Smooth muscle cell (in vitro differentiated cells): Measurements from ENCODE around the gene TMEM150B. TPM values are rescaled to one million over a fixed set of nuclear protein-coding genes. Genes with fewer than 3 reads are reported as not detected.

Experiments used
- DNase-seq: peaks from one replicate; lab custom pipeline; 2025; ENCODE audit not compliant: unreplicated experiment; lab: John Stamatoyannopoulos, UW
- H2AFZ ChIP-seq: fragments of 200-600 bp; sonication (generic); 2 replicates; pipeline ENCODE4 v1.6.0; 2016; ENCODE audit warnings: antibody characterized with exemption, low read depth, mild to moderate bottlenecking
- H3F3A ChIP-seq: fragments of 200-600 bp; sonication (generic); 2 replicates; pipeline ENCODE4 v1.6.0; 2017; ENCODE audit warnings: antibody characterized with exemption, low read depth
- H3K27ac ChIP-seq: fragments of 200-600 bp; sonication (generic); 2 replicates; pipeline ENCODE4 v1.5.1; 2016; ENCODE audit warnings: low read depth, mild to moderate bottlenecking
- H3K27me3 ChIP-seq: fragments of 200-600 bp; sonication (generic); 2 replicates; pipeline ENCODE4 v1.6.1; 2016; ENCODE audit warnings: low read depth, mild to moderate bottlenecking
- H3K36me3 ChIP-seq: fragments of 200-600 bp; sonication (generic); 2 replicates; pipeline ENCODE4 v1.5.1; 2016; ENCODE audit warnings: low read depth
- H3K4me1 ChIP-seq: fragments of 200-600 bp; sonication (generic); 2 replicates; pipeline ENCODE4 v1.5.1; 2016; ENCODE audit warnings: low read depth
- H3K4me2 ChIP-seq: fragments of 200-600 bp; sonication (generic); 2 replicates; pipeline ENCODE4 v1.6.0; 2016; ENCODE audit warnings: mild to moderate bottlenecking
- H3K4me3 ChIP-seq: fragments of 200-600 bp; sonication (generic); 2 replicates; pipeline ENCODE4 v1.5.1; 2016; ENCODE audit warnings: mild to moderate bottlenecking
- H3K79me2 ChIP-seq: fragments of 200-600 bp; sonication (generic); 2 replicates; pipeline ENCODE4 v1.6.0; 2016; ENCODE audit warnings: low read depth, mild to moderate bottlenecking
- H3K9ac ChIP-seq: fragments of 200-600 bp; sonication (generic); 2 replicates; pipeline ENCODE4 v1.6.0; 2016; ENCODE audit warnings: low read depth
- H3K9me3 ChIP-seq: fragments of 200-600 bp; sonication (generic); replicated peaks from 2 replicates; pipeline ENCODE4 v1.5.1; 2016; ENCODE audit warnings: low read depth
- H4K20me1 ChIP-seq: fragments of 200-600 bp; sonication (generic); 2 replicates; pipeline ENCODE4 v1.6.0; 2016; ENCODE audit warnings: low read depth
- CTCF ChIP-seq: fragments of 200-600 bp; sonication (generic); IDR thresholded peaks from 2 replicates; pipeline ENCODE4 v1.5.1; 2017; ENCODE audit warnings: borderline replicate concordance, mild to moderate bottlenecking, antibody characterized with exemption; ENCODE audit not compliant: insufficient read depth, poor library complexity, severe bottlenecking
- WGBS: methylation state at CpG from one replicate; pipeline ENCODE4 v1.1.7; 2016; ENCODE audit warnings: low lambda C conversion rate; 5-methylcytosine and 5-hydroxymethylcytosine counted together
- polyA plus RNA-seq: library from polyadenylated mRNA; unstranded; fragments of >200 nt; fragmentation: Nextera tagmentation; extraction: Ambion mirVana; gene quantifications from 2 replicates; pipeline ENCODE4 v1.2.1, GENCODE V29; 2016
- total RNA-seq: library from RNA; depleted of rRNA; stranded (reverse); fragments of >200 nt; gene quantifications from 2 replicates; pipeline ENCODE4 v1.2.3, GENCODE V29; 2014

The TMEM150B gene
- total and polyA plus RNA-seq, 2 experiments from 2014 or later = not detected

- Histone ChIP-seq H3K9ac (no peak overlapping the region), H2AFZ (no peak overlapping the region), H3K4me3 (no peak overlapping the region), H3F3A (no peaks in the 10 kb centered on the region), H3K27me3 (no peaks in the 10 kb centered on the region), H3K4me1 (no peaks in the 10 kb centered on the region), H3K36me3 (no peaks in the 10 kb centered on the region), H3K4me2 (no peak overlapping the region), H3K79me2 (no peaks in the 10 kb centered on the region), H3K9me3 (no peaks in the 10 kb centered on the region), H4K20me1 (no peaks in the 10 kb centered on the region), H3K27ac (no peak overlapping the region)
- TF ChIP-seq CTCF = no peak
- 88% methylated on average over 7 of the region's 7 CpGs for WGBS
- no peak for DNase-seq
Measured at GRCh38 chr19:55310498-55310897, 14.6 kb downstream of the TMEM150B start.

DNA sequence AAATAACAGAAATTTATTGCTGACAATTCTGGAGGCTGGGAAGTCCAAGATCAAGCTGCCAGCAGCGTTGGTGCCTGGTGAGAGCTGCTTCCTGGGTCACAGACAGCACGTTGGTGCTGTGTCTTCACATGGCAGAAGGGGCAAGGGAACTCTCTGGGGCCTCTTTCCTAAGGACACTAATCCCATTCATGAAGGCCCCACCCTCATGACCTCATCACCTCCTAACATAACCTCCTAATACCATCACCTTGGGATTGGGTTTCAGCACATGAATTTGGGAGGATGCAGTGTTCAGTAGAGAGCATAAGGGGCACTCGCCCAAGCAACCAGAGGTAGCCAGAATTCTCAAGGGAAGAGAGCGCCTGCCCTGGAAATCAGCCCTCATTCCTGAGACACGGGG lies 15.7 kb downstream of the TMEM150B start:
- DNase-seq = no peak
- H2AFZ ChIP-seq = no peak overlapping the region
- H3K79me2 ChIP-seq = no peaks in the 10 kb centered on the region
- WGBS = 95% methylated on average over 5 of the region's 5 CpGs
- H3K9ac ChIP-seq = no peak overlapping the region
- no peaks in the 10 kb centered on the region for H3F3A ChIP-seq
- no peak for TF ChIP-seq CTCF
- no peak overlapping the region for H3K27ac ChIP-seq
- H3K4me3 ChIP-seq = no peak overlapping the region
- no peaks in the 10 kb centered on the region for H3K27me3 ChIP-seq
- H3K36me3 ChIP-seq = no peaks in the 10 kb centered on the region
- no peak overlapping the region for H3K4me2 ChIP-seq
- no peaks in the 10 kb centered on the region for H3K4me1 ChIP-seq
- no peaks in the 10 kb centered on the region for H3K9me3 ChIP-seq
- no peaks in the 10 kb centered on the region for H4K20me1 ChIP-seq

DNA sequence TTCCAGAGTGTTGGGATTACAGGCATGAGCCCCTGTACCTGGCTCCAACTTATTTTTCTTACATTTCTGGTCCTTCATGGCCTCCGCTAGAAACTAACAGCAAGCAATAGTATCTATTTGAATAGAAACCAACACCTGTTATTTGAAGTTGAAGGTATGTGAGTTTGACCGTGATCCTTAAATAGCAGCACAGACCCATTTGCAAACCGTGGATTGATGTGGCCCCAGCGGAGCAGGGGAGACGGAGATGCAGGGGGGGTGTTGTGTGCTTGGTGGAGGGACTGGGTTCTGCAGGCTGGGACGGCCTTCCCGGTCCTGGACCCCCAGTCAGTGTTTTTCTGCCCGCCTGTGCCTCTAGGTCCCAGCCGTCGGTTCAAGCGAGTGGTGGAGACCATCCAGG lies 16.9 kb downstream of the TMEM150B start:
- Histone ChIP-seq H3K36me3 (no peaks in the 10 kb centered on the region), H3K9me3 (no peaks in the 10 kb centered on the region), H3K4me3 (no peak overlapping the region), H3K4me2 (no peak overlapping the region), H3K4me1 (no peaks in the 10 kb centered on the region), H4K20me1 (no peaks in the 10 kb centered on the region), H2AFZ (no peak overlapping the region), H3F3A (no peaks in the 10 kb centered on the region), H3K9ac (no peak overlapping the region), H3K79me2 (no peaks in the 10 kb centered on the region), H3K27ac (no peak overlapping the region), H3K27me3 (no peaks in the 10 kb centered on the region)
- no peak for DNase-seq
- WGBS = 97% methylated on average over 11 of the region's 11 CpGs
- TF ChIP-seq CTCF = no peak

GRCh38 chr19:55306712-55307111 lies 18.4 kb downstream of the TMEM150B start:
- Histone ChIP-seq H3K36me3 (no peaks in the 10 kb centered on the region), H3K9me3 (no peaks in the 10 kb centered on the region), H3K4me2 (no peak overlapping the region), H3K9ac (no peak overlapping the region), H3K27me3 (no peaks in the 10 kb centered on the region), H3F3A (no peaks in the 10 kb centered on the region), H3K4me3 (no peak overlapping the region), H3K4me1 (no peaks in the 10 kb centered on the region), H3K79me2 (no peaks in the 10 kb centered on the region), H3K27ac (no peak overlapping the region), H2AFZ (no peak overlapping the region), H4K20me1 (no peaks in the 10 kb centered on the region)
- no peak for DNase-seq
- 94% methylated on average over 3 of the region's 3 CpGs for WGBS
- TF ChIP-seq CTCF = no peak
